LNCaP clone FGC (cell line): Measurements from ENCODE around the gene NPVF.

Experiments used
- DNase-seq: peaks from one replicate; pipeline ENCODE4 v3.0.0-alpha.2; 2011; ENCODE audit warnings: low read depth
- H3K4me3 ChIP-seq: 2 replicates; pipeline ENCODE4 v1.5.1; 2011; ENCODE audit warnings: mild to moderate bottlenecking, low read depth, low read length, control low read depth
- TF ChIP-seq, protein P1 (sequence below): IDR thresholded peaks from 2 replicates; pipeline ENCODE4 v1.5.1; 2012; ENCODE audit warnings: mild to moderate bottlenecking; ENCODE audit not compliant: control insufficient read depth, insufficient read depth; ENCODE audit errors: extremely low read depth

The NPVF gene

DNA sequence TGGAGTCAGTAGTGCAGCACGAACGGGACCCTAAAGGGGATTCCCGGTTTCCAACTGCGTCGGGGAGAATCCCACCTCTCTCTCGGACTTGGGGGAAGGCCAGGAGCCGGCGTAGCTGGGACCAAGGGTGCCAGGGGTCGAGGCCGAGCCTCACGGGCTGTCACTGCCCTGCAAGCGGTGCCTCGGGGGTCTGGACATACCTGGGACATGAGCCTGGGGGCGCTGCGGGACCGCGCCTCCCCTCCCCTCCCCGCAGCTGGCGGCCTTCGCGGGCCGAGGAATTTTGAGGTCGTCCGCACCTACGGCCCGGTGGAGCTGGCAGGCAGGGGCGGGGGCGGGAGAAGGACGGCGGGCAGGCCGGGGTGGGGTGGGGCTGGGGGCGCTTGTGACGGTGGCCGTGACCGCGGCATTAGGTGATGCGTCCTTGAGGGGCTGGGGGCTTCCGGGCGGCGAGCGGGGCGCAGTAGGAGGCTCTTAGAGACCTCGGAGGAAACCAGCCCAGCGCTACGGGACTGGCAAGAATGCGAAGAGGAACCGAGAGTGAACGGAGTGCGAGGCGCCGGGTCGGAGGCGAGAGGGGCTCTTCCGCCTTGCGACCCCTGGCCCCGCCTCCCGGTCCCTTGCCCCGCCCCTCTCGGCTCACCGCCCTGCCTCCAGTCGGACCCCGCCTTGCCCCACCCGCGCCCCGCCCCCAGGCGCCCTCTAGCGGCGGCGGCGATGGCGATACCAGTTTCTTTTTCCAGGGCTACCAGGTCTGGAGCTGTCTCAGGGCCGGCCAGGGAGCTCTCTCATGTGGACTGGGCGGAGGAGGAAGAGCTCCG is 48.3 kb downstream of the NPVF start:
- peak; percentile 25 for DNase-seq
- TF ChIP-seq, protein P1, sequence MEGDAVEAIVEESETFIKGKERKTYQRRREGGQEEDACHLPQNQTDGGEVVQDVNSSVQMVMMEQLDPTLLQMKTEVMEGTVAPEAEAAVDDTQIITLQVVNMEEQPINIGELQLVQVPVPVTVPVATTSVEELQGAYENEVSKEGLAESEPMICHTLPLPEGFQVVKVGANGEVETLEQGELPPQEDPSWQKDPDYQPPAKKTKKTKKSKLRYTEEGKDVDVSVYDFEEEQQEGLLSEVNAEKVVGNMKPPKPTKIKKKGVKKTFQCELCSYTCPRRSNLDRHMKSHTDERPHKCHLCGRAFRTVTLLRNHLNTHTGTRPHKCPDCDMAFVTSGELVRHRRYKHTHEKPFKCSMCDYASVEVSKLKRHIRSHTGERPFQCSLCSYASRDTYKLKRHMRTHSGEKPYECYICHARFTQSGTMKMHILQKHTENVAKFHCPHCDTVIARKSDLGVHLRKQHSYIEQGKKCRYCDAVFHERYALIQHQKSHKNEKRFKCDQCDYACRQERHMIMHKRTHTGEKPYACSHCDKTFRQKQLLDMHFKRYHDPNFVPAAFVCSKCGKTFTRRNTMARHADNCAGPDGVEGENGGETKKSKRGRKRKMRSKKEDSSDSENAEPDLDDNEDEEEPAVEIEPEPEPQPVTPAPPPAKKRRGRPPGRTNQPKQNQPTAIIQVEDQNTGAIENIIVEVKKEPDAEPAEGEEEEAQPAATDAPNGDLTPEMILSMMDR, result peak; percentile 84
- H3K4me3 ChIP-seq, result peak overlapping the region; percentile 52

DNA sequence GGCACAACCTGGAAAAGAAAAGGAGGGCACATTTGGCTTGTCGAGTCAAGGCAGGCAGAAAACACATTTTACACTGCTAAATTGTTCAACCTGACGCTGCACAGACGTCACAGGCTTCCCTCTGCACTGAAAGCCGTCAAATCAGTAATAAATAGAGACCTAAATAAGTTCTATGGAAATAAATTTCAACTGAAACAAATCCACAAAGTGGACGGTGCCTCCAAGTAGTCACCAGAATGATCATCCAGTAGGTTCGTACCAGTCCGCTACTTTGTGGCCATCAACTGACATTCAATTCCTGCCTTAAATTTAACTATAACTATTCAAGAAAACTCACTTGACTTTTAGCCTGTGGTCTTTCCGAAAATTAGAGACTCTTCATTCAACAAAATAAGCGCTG is 49.0 kb downstream of the NPVF start:
- TF ChIP-seq, protein P1, result no peak
- no peak for DNase-seq
- no peak overlapping the region for H3K4me3 ChIP-seq
